MM.1S (cell line): ENCODE measurements around the gene ADAMTS9.

Source experiments
- DNase-seq: peaks from one replicate; pipeline ENCODE4 v3.0.0-alpha.2; 2015
- H2AFZ ChIP-seq: fragments of 300-600 bp; sonication (generic); 2 replicates; pipeline ENCODE4 v1.6.0; 2016; ENCODE audit warnings: antibody characterized with exemption, low read length
- H3F3A ChIP-seq: fragments of 300-600 bp; sonication (generic); 2 replicates; pipeline ENCODE4 v1.6.1; 2016; ENCODE audit warnings: mild to moderate bottlenecking, antibody characterized with exemption, low read length, moderate library complexity, mixed read lengths; ENCODE audit not compliant: insufficient read depth
- H3K27ac ChIP-seq: fragments of 300-600 bp; sonication (generic); 2 replicates; pipeline ENCODE4 v1.5.1; 2016; ENCODE audit warnings: mild to moderate bottlenecking, low read length
- H3K27me3 ChIP-seq: fragments of 300-600 bp; sonication (generic); replicated peaks from 2 replicates; pipeline ENCODE4 v1.6.0; 2016; ENCODE audit warnings: low read length; ENCODE audit not compliant: insufficient read depth
- H3K36me3 ChIP-seq: fragments of 300-600 bp; sonication (generic); replicated peaks from 2 replicates; pipeline ENCODE4 v1.6.1; 2016; ENCODE audit warnings: mild to moderate bottlenecking, low read length, mixed read lengths; ENCODE audit not compliant: insufficient read depth
- H3K4me1 ChIP-seq: fragments of 300-600 bp; sonication (generic); 2 replicates; pipeline ENCODE4 v1.6.1; 2016; ENCODE audit warnings: low read length, mixed read lengths
- H3K4me2 ChIP-seq: fragments of 300-600 bp; sonication (generic); 2 replicates; pipeline ENCODE4 v1.6.0; 2016; ENCODE audit warnings: low read depth, low read length
- H3K4me3 ChIP-seq: fragments of 300-600 bp; sonication (generic); 2 replicates; pipeline ENCODE4 v1.5.1; 2016; ENCODE audit warnings: low read length, mixed read lengths
- H3K79me2 ChIP-seq: fragments of 300-600 bp; sonication (generic); 2 replicates; pipeline ENCODE4 v1.6.1; 2016; ENCODE audit warnings: mixed run types, low read length, mixed read lengths
- H3K9ac ChIP-seq: fragments of 300-600 bp; sonication (generic); 2 replicates; pipeline ENCODE4 v1.6.1; 2016; ENCODE audit warnings: low read length, mixed read lengths
- H3K9me2 ChIP-seq: fragments of 300-600 bp; sonication (generic); replicated peaks from 2 replicates; pipeline ENCODE4 v1.6.1; 2016; ENCODE audit warnings: mild to moderate bottlenecking, low read length, mixed read lengths; ENCODE audit not compliant: insufficient read depth
- H3K9me3 ChIP-seq: fragments of 300-600 bp; sonication (generic); replicated peaks from 2 replicates; pipeline ENCODE4 v1.6.1; 2016; ENCODE audit warnings: mild to moderate bottlenecking, low read length, mixed read lengths; ENCODE audit not compliant: insufficient read depth
- H4K20me1 ChIP-seq: fragments of 300-600 bp; sonication (generic); 2 replicates; pipeline ENCODE4 v1.6.1; 2016; ENCODE audit warnings: mild to moderate bottlenecking, low read length, moderate library complexity, mixed read lengths; ENCODE audit not compliant: insufficient read depth
- CTCF ChIP-seq: fragments of 300-600 bp; sonication (generic); IDR thresholded peaks from 2 replicates; pipeline ENCODE4 v1.5.1; 2016; ENCODE audit warnings: antibody characterized with exemption, low read length, mixed read lengths
- EZH2 ChIP-seq: fragments of 300-600 bp; sonication (generic); optimal IDR thresholded peaks from 2 replicates; pipeline ENCODE3; 2017; ENCODE audit warnings: low read depth, mild to moderate bottlenecking, antibody characterized with exemption, low read length, mixed read lengths
- EZH2phosphoT487 ChIP-seq: fragments of 300-600 bp; sonication (generic); IDR thresholded peaks from 2 replicates; pipeline ENCODE4 v1.6.1; 2018; ENCODE audit warnings: antibody characterized with exemption, low read length

The ADAMTS9 gene

GRCh38 chr3:64551697-64552096 lies 136.1 kb downstream of the ADAMTS9 start:
- TF ChIP-seq CTCF: no peak
- TF ChIP-seq EZH2phosphoT487: no peak
- no peak for TF ChIP-seq EZH2
- no peak overlapping the region for H2AFZ ChIP-seq

GRCh38 chr3:64550745-64551144 lies 137.1 kb downstream of the ADAMTS9 start:
- H3K4me2 ChIP-seq: no peak overlapping the region
- TF ChIP-seq CTCF: no peak
- TF ChIP-seq EZH2phosphoT487: no peak
- no peak for TF ChIP-seq EZH2
- H3K9ac ChIP-seq: no peak overlapping the region
- no peak for DNase-seq
- H3K36me3 ChIP-seq: no peaks in the 10 kb centered on the region
- H2AFZ ChIP-seq: no peak overlapping the region
- H3K27me3 ChIP-seq: no peaks in the 10 kb centered on the region
- no peak overlapping the region for H3K27ac ChIP-seq
- H3K79me2 ChIP-seq: no peaks in the 10 kb centered on the region
- H3K9me2 ChIP-seq: no peaks in the 10 kb centered on the region
- no peaks in the 10 kb centered on the region for H4K20me1 ChIP-seq
- H3K4me1 ChIP-seq: no peaks in the 10 kb centered on the region
- H3K4me3 ChIP-seq: no peak overlapping the region
- H3F3A ChIP-seq: no peaks in the 10 kb centered on the region
- no peaks in the 10 kb centered on the region for H3K9me3 ChIP-seq

More at GRCh38 chr3:64551697-64552096, 136.1 kb downstream of the ADAMTS9 start:
- no peaks in the 10 kb centered on the region for H3K9me3 ChIP-seq
- no peaks in the 10 kb centered on the region for H3K36me3 ChIP-seq
- H4K20me1 ChIP-seq: no peaks in the 10 kb centered on the region
- H3K27ac ChIP-seq: no peak overlapping the region
- H3K4me2 ChIP-seq: no peak overlapping the region
- DNase-seq: no peak
- no peaks in the 10 kb centered on the region for H3K27me3 ChIP-seq
- H3F3A ChIP-seq: no peaks in the 10 kb centered on the region
- H3K79me2 ChIP-seq: no peaks in the 10 kb centered on the region
- H3K4me1 ChIP-seq: no peaks in the 10 kb centered on the region
- H3K4me3 ChIP-seq: no peak overlapping the region
- no peaks in the 10 kb centered on the region for H3K9me2 ChIP-seq
- H3K9ac ChIP-seq: no peak overlapping the region

- no peak overlapping the region for H3K4me2 ChIP-seq
- H3K9me2 ChIP-seq: no peaks in the 10 kb centered on the region
- H2AFZ ChIP-seq: no peak overlapping the region
- H3K4me1 ChIP-seq: no peaks in the 10 kb centered on the region
- no peak overlapping the region for H3K4me3 ChIP-seq
- DNase-seq: no peak
- no peak overlapping the region for H3K27ac ChIP-seq
- H3K9me3 ChIP-seq: no peaks in the 10 kb centered on the region
- TF ChIP-seq CTCF (no peak), EZH2 (no peak), EZH2phosphoT487 (no peak)
- H4K20me1 ChIP-seq: no peaks in the 10 kb centered on the region
- H3F3A ChIP-seq: no peaks in the 10 kb centered on the region
- H3K79me2 ChIP-seq: no peaks in the 10 kb centered on the region
- no peaks in the 10 kb centered on the region for H3K27me3 ChIP-seq
- H3K36me3 ChIP-seq: no peaks in the 10 kb centered on the region
- no peak overlapping the region for H3K9ac ChIP-seq
Measured at GRCh38 chr3:64549869-64550268, 137.9 kb downstream of the ADAMTS9 start.
